Activated CD4-positive, alpha-beta T cell treated with anti-CD3 and anti-CD28 coated beads for 36 hours (primary cell): ENCODE results near the gene KCNK6. TPM values are rescaled to one million over a fixed set of nuclear protein-coding genes. Genes with fewer than 3 reads are reported as not detected.

Source experiments
- ATAC-seq: fragments of 200-7000 bp; cut with Tn5 transposase; one replicate; pipeline ENCODE4 v1.10.0; 2021; ENCODE audit warnings: mild to moderate bottlenecking, moderate library complexity
- CTCF ChIA-PET: fragments of 350-600 bp; sonication (Branson Sonifier 250); formaldehyde crosslinking; loops from one replicate; lab custom pipeline; 2021; ENCODE audit warnings: antibody characterized with exemption; lab: Charles Lee
- POLR2A ChIA-PET: fragments of 350-600 bp; sonication (Branson Sonifier 250); formaldehyde crosslinking; loops from one replicate; lab custom pipeline; 2021; ENCODE audit warnings: antibody characterized with exemption, inconsistent platforms; lab: Charles Lee
- DNase-seq: peaks from one replicate; pipeline ENCODE4 v3.0.0-alpha.2; 2020
- H3K27ac Mint-ChIP-seq: one replicate; pipeline ENCODE4 v1.8.0; 2021; ENCODE audit warnings: mixed read lengths
- H3K27me3 Mint-ChIP-seq: one replicate; pipeline ENCODE4 v1.8.0; 2021; ENCODE audit warnings: mixed read lengths
- H3K36me3 Mint-ChIP-seq: one replicate; pipeline ENCODE4 v1.8.0; 2021; ENCODE audit warnings: low read depth, mixed read lengths
- H3K4me1 Mint-ChIP-seq: one replicate; pipeline ENCODE4 v1.8.0; 2021; ENCODE audit warnings: mixed read lengths
- H3K4me3 Mint-ChIP-seq: one replicate; pipeline ENCODE4 v1.8.0; 2021; ENCODE audit warnings: mild to moderate bottlenecking, moderate library complexity, mixed read lengths
- H3K9me3 Mint-ChIP-seq: one replicate; pipeline ENCODE4 v1.8.0; 2021; ENCODE audit warnings: low read depth, mixed read lengths
- intact Hi-C, 2 experiments: fragments of 100-400 bp; cut with DNase I in 1 of 2; cut with micrococcal nuclease in 1 of 2; formaldehyde crosslinking; loops; one replicate each; pipeline versions ENCODE4 v1.14.2 to v1.15.1; 2022 to 2024; cut with DNase I, micrococcal nuclease
- total RNA-seq, 2 experiments: library from RNA; stranded (reverse); gene quantifications; one replicate each; pipeline ENCODE4 v1.2.3, GENCODE V29; 2021

KCNK6 gene
- total RNA-seq, 2 experiments from 2014 or later: 9.6 to 10.2 TPM

DNA sequence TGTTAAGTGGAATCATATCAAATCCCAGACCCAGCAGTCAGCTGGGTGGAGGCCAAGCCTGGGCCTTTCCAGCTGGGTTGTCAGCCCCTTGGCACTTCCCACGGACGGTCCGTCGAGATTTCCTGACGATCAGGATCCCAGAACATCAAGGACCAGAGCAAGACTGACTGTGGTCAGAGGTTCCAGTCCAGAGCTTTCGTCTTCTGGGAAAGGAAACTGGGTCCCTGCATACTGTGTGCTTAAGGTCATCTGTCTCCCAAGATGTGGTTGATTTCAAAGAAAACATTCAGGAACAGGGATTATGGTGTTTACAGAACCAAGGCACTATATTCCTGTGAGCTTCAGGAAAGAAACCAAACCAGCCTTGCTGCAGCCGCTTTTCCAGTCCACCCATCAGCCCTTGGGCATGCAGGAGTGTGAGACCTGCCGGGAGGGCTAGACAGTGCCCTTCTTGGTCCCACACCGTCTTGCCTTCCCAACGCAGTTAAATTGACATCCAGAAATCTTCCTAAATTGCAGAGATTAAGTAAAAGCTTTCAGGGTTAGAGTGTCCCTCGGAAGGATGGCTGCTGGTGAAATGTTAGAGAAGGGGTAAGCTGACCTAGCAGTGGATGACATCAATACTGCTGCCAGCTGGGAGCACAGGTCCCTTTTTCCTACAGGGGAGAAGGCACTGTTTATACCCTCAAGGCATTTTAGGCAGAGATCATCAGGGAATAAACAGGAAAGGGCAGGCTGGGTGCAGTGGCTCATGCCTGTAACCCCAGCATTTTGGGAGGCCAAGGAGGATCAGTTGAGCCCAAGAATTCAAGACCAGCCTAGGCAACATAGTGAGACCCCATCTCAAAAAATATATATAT, 20.6 kb upstream of the KCNK6 start:
- H3K27me3 Mint-ChIP-seq: no peaks in the 10 kb centered on the region
- H3K36me3 Mint-ChIP-seq: peaks cover 3% of the 10 kb centered on the region
- intact Hi-C loops: no loop called here
- no peak overlapping the region for H3K27ac Mint-ChIP-seq
- H3K4me1 Mint-ChIP-seq: no peaks in the 10 kb centered on the region
- CTCF ChIA-PET: interaction anchor here (0.5 kb wide), 1 partner anchor 1295 kb away, joined by 3 read pairs; no protein-coding TSS in a partner anchor
- ATAC-seq (no peak), DNase-seq (no peak)
- H3K4me3 Mint-ChIP-seq: no peak overlapping the region
- POLR2A ChIA-PET: interaction anchor here (0.6 kb wide), 2 partner anchors 271 to 730 kb away, joined by 3 read pairs; no protein-coding TSS in a partner anchor
- H3K9me3 Mint-ChIP-seq: no peaks in the 10 kb centered on the region

DNA sequence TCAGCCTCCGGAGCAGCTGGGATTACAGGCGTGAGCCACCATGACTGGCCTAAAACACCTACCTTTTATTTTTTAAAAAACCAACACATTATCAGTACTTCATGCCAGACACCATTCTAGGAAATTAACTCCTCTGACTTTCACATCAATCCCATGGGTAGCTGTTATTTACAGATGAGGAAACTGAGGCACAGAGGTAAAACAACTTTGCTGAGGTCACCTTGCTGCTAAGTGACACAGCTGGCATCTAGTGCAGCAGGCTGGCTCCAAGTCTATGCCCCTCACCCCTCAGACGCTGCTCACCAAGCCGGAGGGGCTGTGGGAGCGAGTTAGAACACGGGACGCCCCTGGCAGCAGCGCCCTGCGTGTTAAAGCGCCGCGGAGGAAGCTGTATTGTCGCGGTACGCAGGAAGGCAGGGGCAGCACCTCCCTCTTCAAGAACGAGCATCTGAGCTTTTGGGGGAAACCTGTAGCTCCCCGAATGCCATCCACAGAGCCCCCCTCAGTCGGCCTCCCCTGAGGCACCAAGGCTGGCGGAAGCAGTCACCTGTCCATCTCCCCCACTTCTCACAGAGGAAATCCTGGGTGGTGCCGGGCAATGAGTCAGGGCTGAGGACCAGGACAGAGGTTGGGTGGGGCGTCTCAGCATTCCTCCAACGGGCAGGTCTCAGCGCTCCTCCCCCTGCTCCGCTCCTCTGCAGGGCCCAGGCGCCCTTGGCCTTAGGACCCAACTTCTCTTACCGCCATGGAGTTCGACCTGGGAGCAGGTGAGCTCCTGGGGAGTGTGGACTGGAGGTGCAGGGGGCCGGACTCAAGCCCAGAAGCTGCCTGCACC, 15.9 kb upstream of the KCNK6 start, which contains the start of gene C19orf33:
C19orf33 (plus strand) TSS at position 735 of the 835 bp plus-strand sequence; CDS start at position 746, 11 bp downstream.
- Mint-ChIP-seq H3K4me1 (no peaks in the 10 kb centered on the region), H3K9me3 (no peaks in the 10 kb centered on the region), H3K36me3 (peaks cover 11% of the 10 kb centered on the region), H3K4me3 (no peak within 1 kb of the TSS), H3K27ac (no peak within 1 kb of the TSS), H3K27me3 (no peaks in the 10 kb centered on the region)
- CTCF ChIA-PET: interaction anchor here (0.6 kb wide), 1 partner anchor 436 kb away, joined by 5 read pairs; no protein-coding TSS in a partner anchor
- POLR2A ChIA-PET: interaction anchor here (0.7 kb wide), 1 partner anchor 261 kb away, joined by 5 read pairs; no protein-coding TSS in a partner anchor
- ATAC-seq: no peak
- no peak for DNase-seq
- intact Hi-C loops: no loop called here

DNA sequence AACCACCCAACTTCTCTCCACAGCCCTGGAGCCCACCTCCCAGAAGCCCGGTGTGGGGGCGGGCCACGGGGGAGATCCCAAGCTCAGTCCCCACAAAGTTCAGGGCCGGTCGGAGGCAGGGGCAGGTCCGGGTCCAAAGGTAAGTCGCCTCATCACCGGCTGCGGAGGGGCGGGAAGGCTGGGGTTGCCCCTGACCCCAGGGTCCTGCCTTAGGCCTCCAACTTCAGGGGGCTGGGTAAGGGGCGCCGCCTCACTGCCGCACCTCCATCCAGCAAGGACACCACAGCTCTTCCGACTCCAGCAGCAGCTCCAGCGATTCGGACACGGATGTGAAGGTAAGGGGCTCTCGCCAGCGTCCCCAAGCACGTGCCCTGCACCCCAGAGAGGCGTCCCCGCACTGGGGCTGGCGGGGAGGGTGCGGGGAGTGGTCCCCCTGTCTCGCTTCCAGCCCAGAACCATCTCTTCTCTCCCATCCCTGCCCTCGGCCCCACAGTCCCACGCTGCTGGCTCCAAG, 15.2 kb upstream of the KCNK6 start:
- no peak for ATAC-seq
- ChIA-PET POLR2A (interaction anchor here (0.5 kb wide), 1 partner anchor 1637 kb away, joined by 3 read pairs; no protein-coding TSS in a partner anchor), CTCF (interaction anchor here (0.6 kb wide), 1 partner anchor 435 kb away, joined by 5 read pairs; no protein-coding TSS in a partner anchor)
- intact Hi-C loops: no loop called here
- Mint-ChIP-seq H3K27ac (no peak overlapping the region), H3K4me3 (no peak overlapping the region), H3K9me3 (no peaks in the 10 kb centered on the region), H3K27me3 (no peaks in the 10 kb centered on the region), H3K36me3 (peaks cover 11% of the 10 kb centered on the region), H3K4me1 (no peaks in the 10 kb centered on the region)
- no peak for DNase-seq

DNA sequence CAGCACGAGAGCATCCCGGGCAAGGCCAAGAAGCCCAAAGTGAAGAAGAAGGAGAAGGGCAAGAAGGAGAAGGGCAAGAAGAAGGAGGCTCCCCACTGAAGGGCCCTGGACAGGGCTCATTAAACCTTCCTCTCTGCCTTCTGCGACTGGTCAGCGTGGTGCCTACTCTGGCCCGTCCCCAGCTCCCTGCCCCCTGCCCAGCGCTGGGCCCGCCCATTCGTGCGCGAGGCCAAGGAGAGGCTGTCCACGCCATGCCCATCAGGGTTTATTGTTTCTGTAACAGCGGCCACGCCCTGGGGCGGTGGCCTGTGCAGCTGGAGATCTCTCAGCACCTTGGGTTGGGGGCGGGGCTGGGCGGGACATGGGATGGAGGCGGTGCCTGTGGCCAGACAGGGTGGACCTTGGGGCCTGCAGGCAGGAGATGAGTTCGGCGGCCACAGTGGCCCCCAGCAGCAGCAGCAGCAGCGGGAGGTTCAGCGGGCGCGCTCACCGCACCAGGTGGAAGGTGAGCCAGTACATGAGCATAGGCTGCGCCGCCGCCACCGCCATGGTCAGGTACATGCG, 14.7 kb upstream of the KCNK6 start:
- POLR2A ChIA-PET: interaction anchor here (0.5 kb wide), 1 partner anchor 1638 kb away, joined by 3 read pairs; no protein-coding TSS in a partner anchor
- intact Hi-C loops: no loop called here
- DNase-seq: no peak
- H3K4me1 Mint-ChIP-seq: no peaks in the 10 kb centered on the region
- no peaks in the 10 kb centered on the region for H3K27me3 Mint-ChIP-seq
- H3K27ac Mint-ChIP-seq: no peak overlapping the region
- peaks cover 11% of the 10 kb centered on the region for H3K36me3 Mint-ChIP-seq
- ATAC-seq: no peak
- H3K4me3 Mint-ChIP-seq: no peak overlapping the region
- no peaks in the 10 kb centered on the region for H3K9me3 Mint-ChIP-seq
- CTCF ChIA-PET: no interaction called here

DNA sequence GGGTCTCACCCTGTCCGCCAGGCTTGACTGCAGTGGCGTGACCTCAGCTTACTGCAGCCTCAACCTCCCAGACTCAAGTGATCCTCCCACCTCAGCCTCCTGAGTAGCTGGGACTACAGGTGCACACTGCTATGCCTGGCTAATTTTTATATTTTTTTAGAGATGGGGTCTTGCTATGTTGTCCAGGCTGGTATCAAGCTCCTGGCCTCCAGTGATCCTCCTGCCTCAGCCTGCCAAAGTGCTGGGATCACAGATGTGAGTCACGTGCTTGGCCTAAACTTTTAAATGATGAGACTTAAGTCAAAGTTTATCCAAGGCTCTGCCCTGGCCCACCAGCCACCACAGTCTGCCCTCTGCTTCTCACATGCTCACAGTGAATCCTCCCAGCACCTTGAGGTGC, 13.4 kb upstream of the KCNK6 start:
- no peaks in the 10 kb centered on the region for H3K4me1 Mint-ChIP-seq

DNA sequence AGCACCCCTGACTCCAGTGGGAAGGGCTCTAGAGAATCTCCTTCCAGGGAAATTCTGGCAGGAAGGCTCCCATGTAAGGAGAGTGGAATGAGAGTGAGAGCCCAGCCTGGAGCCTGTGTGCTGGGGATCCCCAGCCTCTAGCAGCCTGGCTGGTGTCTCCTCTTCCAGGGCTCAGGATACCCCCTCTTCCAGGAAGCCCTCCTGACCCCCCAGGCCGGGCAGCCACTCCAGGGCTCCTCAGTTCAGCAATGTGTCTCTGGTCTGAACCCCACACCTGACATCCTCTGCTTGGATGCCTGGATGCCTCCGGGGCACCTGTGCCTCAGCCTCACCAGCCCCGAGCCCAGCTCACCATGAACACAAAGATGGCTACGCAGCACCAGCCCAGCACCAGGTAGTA, 12.6 kb upstream of the KCNK6 start:
- DNase-seq (no peak), ATAC-seq (no peak)
- Mint-ChIP-seq H3K4me3 (no peak overlapping the region), H3K36me3 (peaks cover 18% of the 10 kb centered on the region), H3K9me3 (no peaks in the 10 kb centered on the region), H3K27ac (no peak overlapping the region), H3K4me1 (no peaks in the 10 kb centered on the region), H3K27me3 (no peaks in the 10 kb centered on the region)
- POLR2A ChIA-PET: no interaction called here
- intact Hi-C loops: no loop called here
- CTCF ChIA-PET: no interaction called here

More for the DNA sequence above, 13.4 kb upstream of the KCNK6 start:
- no peak overlapping the region for H3K27ac Mint-ChIP-seq
- CTCF ChIA-PET: interaction anchor here (0.7 kb wide), 1 partner anchor 13 kb away, joined by 3 read pairs; no protein-coding TSS in a partner anchor
- peaks cover 18% of the 10 kb centered on the region for H3K36me3 Mint-ChIP-seq
- no peak for DNase-seq
- intact Hi-C loops: no loop called here
- H3K9me3 Mint-ChIP-seq: no peaks in the 10 kb centered on the region
- POLR2A ChIA-PET: no interaction called here
- no peak for ATAC-seq
- no peaks in the 10 kb centered on the region for H3K27me3 Mint-ChIP-seq
- no peak overlapping the region for H3K4me3 Mint-ChIP-seq

DNA sequence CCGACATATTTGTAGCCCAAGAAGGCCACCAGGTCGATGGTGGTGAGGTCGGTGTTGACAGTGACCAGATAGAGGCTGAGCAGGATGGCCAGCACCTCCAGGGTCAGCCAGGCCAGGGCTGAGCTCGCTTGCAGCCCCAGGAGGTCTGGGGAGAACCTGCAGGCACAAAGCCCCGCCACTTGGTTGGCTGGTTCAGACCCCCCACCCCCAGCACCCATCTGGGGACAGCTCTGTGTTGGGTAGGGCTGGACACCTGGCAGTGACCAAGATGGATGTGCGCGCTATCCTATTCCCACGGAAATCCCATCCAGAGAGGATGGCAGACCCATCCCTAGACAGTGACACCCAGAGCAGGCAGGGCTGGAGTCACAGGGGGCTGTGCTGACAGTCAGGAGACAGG, 12.0 kb upstream of the KCNK6 start:
- CTCF ChIA-PET: no interaction called here
- Mint-ChIP-seq H3K27me3 (no peaks in the 10 kb centered on the region), H3K4me1 (no peaks in the 10 kb centered on the region), H3K27ac (no peak overlapping the region), H3K36me3 (peaks cover 17% of the 10 kb centered on the region), H3K4me3 (no peak overlapping the region), H3K9me3 (no peaks in the 10 kb centered on the region)
- intact Hi-C loops: no loop called here
- POLR2A ChIA-PET: no interaction called here
- ATAC-seq: no peak
- no peak for DNase-seq

DNA sequence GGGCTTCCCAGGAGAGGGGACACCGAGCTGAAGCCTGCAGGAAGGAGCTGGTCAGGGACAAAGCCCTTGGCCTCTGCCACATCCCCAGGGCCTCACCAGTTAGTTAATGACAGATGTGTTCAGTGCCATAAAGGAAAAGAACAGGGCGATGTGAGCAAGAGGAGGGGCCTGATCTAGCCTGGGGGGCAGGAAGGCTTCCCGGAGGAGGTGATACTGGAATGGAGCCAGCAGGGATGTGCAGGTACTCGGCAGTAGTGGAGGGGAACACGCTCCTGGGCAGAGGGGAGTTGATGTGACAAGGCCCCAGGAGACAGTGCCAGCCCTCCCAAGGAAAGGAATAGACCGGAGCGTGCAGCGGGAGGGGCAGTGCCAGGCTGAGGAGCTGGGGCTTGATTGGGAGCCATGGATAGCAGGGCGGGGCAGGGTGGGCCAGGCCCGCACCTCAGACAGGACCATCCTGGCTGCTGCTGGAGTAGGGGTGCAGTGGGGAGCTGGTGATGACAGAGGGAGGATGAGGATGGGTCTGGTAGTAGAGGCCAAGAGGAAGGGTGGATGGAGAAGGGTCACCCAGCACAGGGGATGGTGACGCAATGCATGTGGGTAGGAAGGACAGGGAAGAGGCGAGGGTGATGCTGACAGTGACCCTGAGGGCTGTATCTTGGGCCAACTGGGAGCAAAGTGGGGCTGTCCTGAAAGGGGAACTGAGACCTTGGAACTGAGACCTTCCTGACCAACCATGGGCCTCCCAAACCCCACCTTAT, 11.5 kb upstream of the KCNK6 start:
- ChIA-PET POLR2A (no interaction called here), CTCF (no interaction called here)
- H3K9me3 Mint-ChIP-seq: no peaks in the 10 kb centered on the region
- ATAC-seq (no peak), DNase-seq (no peak)
- no peak overlapping the region for H3K4me3 Mint-ChIP-seq
- no peak overlapping the region for H3K27ac Mint-ChIP-seq
- H3K27me3 Mint-ChIP-seq: no peaks in the 10 kb centered on the region
- intact Hi-C loops: no loop called here
- H3K36me3 Mint-ChIP-seq: peaks cover 14% of the 10 kb centered on the region
- no peaks in the 10 kb centered on the region for H3K4me1 Mint-ChIP-seq

DNA sequence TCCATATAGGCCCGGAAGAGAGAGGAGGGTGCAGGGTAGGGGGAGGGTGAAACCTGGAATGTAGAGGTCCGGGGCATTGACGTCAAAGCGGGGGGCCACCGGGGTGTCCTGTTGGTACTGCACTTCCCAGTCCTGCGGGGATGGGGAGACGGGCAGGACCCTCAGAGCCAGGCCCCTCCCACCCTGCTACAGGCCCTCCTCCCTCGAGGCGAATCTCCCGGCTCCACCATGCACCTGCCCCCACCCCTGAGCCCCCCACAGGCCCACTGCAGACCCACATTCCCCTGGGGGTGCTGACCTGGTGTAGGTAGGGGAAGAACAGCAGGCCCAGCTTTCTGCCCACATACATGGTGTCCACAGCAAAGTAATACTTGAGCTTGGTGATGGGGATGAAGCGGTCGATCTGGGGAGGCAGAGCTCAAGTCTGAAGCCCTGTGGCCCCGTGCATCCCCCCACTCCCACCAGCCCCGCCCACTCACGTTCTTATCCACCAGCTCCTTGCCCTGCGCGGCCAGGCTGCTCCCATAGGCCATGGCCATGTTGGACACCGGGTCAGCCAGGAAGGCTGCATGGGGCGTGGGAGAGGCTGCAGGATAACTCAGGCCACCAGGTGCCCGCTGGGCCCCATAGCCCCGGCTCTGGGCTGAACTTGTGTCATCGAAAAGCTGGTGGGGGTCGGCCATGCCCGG, 10.6 kb upstream of the KCNK6 start:
- Mint-ChIP-seq H3K27me3 (no peaks in the 10 kb centered on the region), H3K4me1 (peaks cover 2% of the 10 kb centered on the region), H3K36me3 (peaks cover 14% of the 10 kb centered on the region), H3K9me3 (no peaks in the 10 kb centered on the region), H3K4me3 (no peak overlapping the region), H3K27ac (no peak overlapping the region)
- POLR2A ChIA-PET: no interaction called here
- intact Hi-C loops: no loop called here
- CTCF ChIA-PET: no interaction called here
- ATAC-seq: no peak
- DNase-seq: no peak

DNA sequence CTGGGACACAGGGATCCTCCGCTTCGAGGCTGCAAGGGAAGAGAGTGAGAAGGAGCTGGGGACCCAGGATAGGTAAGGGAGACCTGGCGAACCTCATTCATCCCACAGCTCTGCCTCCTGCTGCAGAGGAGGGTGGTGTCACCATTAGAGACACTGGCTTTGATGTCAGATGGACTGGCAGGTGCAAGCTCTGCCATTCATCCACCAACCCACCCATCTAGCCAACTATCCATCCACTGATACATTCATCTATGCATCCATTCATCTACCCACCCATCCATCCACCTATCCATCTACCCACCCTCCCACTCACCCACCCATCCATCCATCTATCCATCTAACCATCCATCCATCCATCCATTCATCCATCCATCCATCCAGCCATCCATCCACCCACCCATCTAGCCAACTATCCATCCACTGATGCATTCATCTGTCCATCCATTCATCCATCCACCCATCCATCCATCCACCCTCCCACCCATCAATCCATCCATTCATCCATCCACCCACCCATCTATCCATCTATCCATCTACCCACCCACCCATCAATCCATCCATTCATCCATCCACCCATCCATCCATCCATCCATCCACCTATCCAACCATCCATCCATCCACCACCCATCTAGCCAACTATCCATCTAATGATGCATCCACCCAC, 9.9 kb upstream of the KCNK6 start:
- ChIA-PET CTCF (no interaction called here), POLR2A (no interaction called here)
- Mint-ChIP-seq H3K4me3 (no peak overlapping the region), H3K27ac (no peak overlapping the region), H3K9me3 (no peaks in the 10 kb centered on the region), H3K27me3 (no peaks in the 10 kb centered on the region), H3K36me3 (peaks cover 14% of the 10 kb centered on the region), H3K4me1 (peaks cover 5% of the 10 kb centered on the region)
- intact Hi-C loops: no loop called here
- DNase-seq (no peak), ATAC-seq (no peak)
